ENCODE data around the gene SALL4. TPM values are rescaled to one million over a fixed set of nuclear protein-coding genes. Genes with fewer than 3 reads are reported as not detected.

Gene SALL4
- polyA plus RNA-seq, 1 of the 3 experiments (the other 2 are of a cell fraction) = 0.82 TPM

DNA sequence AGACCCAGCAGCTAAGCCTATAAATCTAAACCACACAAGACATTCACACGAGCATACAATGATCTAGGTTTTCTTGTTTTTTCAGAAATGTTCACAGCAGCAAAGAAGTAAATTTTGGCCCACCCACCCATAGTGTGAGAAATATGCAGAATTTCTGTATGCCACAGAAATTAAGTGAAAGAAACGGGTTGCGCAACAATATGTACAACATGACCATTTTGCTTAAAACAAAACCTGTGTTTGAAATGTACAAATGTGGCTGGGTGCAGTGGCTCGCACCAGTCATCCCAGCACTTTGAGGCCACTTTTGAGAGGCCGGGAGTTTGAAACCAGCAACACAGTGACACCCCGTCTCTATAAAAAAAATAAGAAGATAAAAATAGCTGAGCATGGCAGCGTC, 9.4 kb downstream of the SALL4 start:
- H4K20me1 ChIP-seq (ENCODE audit: insufficient read depth) = no peaks in the 10 kb centered on the region
- WGBS (ENCODE audit: low lambda C conversion rate) = 91% methylated on average over 7 of the region's 7 CpGs
- no peak for DNase-seq
- no peak for TF ChIP-seq TCF12 (IDR thresholded peaks at IDR 0.05)
- TF ChIP-seq TEAD4 (IDR thresholded peaks at IDR 0.05; ENCODE audit: borderline replicate concordance, insufficient read depth) = no peak
- TF ChIP-seq SIN3A (IDR thresholded peaks at IDR 0.05; ENCODE audit: borderline replicate concordance, low read depth, low read length) = no peak
- TF ChIP-seq YY1 (IDR thresholded peaks at IDR 0.05; ENCODE audit: low read depth) = no peak
- TF ChIP-seq MXI1 (IDR thresholded peaks at IDR 0.05; ENCODE audit: low read depth, low read length) = no peak
- TF ChIP-seq TAF1 (IDR thresholded peaks at IDR 0.05; ENCODE audit: borderline replicate concordance, low read depth, low read length) = no peak
- TF ChIP-seq, protein P1, sequence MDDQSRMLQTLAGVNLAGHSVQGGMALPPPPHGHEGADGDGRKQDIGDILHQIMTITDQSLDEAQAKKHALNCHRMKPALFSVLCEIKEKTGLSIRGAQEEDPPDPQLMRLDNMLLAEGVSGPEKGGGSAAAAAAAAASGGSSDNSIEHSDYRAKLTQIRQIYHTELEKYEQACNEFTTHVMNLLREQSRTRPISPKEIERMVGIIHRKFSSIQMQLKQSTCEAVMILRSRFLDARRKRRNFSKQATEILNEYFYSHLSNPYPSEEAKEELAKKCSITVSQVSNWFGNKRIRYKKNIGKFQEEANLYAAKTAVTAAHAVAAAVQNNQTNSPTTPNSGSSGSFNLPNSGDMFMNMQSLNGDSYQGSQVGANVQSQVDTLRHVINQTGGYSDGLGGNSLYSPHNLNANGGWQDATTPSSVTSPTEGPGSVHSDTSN (IDR thresholded peaks at IDR 0.05) = no peak
- H3K9ac ChIP-seq = no peak overlapping the region
- no peaks in the 10 kb centered on the region for H3K79me2 ChIP-seq (ENCODE audit: insufficient read depth)
- ChIA-PET CTCF (interaction anchor here (1.3 to 1.9 kb wide), 2 partner anchors 173 to 290 kb away, joined by 3 to 7 read pairs; no protein-coding TSS in a partner anchor), POLR2A (no interaction called here)
- no peaks in the 10 kb centered on the region for H3K27me3 ChIP-seq (ENCODE audit: insufficient read depth)
- no peaks in the 10 kb centered on the region for H3K36me3 ChIP-seq (replicated peaks in 1 of 2; ENCODE audit: control insufficient read depth in 1 of 2, insufficient read depth in 2 of 2, low read length in 1 of 2)
- no peak overlapping the region for H3K27ac ChIP-seq (ENCODE audit: low read depth in 2 of 2, low read length in 1 of 2)
- no peaks in the 10 kb centered on the region for H3K9me3 ChIP-seq
- H3K4me1 ChIP-seq (ENCODE audit: control insufficient read depth in 1 of 2, insufficient read depth in 2 of 2, low read depth in 1 of 2, low read length in 1 of 2) = peaks cover 0 to 13% of the 10 kb centered on the region in 2 experiments; a peak in 1 of 4 replicates
- H2AFZ ChIP-seq (ENCODE audit: low read depth) = no peak overlapping the region
- H3F3A ChIP-seq (replicated peaks; ENCODE audit: insufficient read depth) = no peaks in the 10 kb centered on the region
- H3K4me2 ChIP-seq = no peak overlapping the region
- no peak overlapping the region for H3K4me3 ChIP-seq (ENCODE audit: low read depth in 2 of 2, low read length in 1 of 2)
- no peaks in the 10 kb centered on the region for H3K9me2 ChIP-seq

DNA sequence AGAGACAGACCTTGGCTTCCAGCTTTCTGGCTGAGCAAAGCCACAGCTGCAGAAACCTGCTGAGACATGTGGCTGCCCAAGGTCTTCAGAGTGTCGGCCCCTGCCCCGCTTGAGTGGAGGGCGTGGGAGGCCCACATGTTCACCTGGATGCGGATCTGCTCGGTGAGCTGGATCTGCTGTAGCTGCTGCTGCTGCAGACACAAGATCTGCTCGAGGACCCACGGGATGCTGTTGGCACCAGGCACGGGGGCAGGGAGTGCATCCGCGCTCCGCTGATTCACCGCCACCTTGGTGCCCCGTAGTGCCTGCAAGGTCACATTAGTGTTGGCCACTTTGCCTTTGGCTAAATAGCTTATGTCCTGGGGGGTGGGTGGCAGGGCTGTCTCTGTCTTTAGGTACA, 10.7 kb downstream of the SALL4 start:
- Histone ChIP-seq H3K9me3 (no peaks in the 10 kb centered on the region), H3K27ac (ENCODE audit: low read depth in 2 of 2, low read length in 1 of 2) (no peak overlapping the region), H3F3A (replicated peaks; ENCODE audit: insufficient read depth) (no peaks in the 10 kb centered on the region), H4K20me1 (ENCODE audit: insufficient read depth) (no peaks in the 10 kb centered on the region), H3K79me2 (ENCODE audit: insufficient read depth) (no peaks in the 10 kb centered on the region), H3K9ac (no peak overlapping the region), H2AFZ (ENCODE audit: low read depth) (no peak overlapping the region), H3K4me3 (ENCODE audit: low read depth in 2 of 2, low read length in 1 of 2) (no peak overlapping the region), H3K27me3 (ENCODE audit: insufficient read depth) (no peaks in the 10 kb centered on the region), H3K36me3 (replicated peaks in 1 of 2; ENCODE audit: control insufficient read depth in 1 of 2, insufficient read depth in 2 of 2, low read length in 1 of 2) (no peaks in the 10 kb centered on the region), H3K4me2 (no peak overlapping the region), H3K9me2 (no peaks in the 10 kb centered on the region), H3K4me1 (ENCODE audit: control insufficient read depth in 1 of 2, insufficient read depth in 2 of 2, low read depth in 1 of 2, low read length in 1 of 2) (no peaks in the 10 kb centered on the region)
- WGBS (ENCODE audit: low lambda C conversion rate) = 100% methylated on average over 1 of the region's 13 CpGs
- TF ChIP-seq ELF1 (IDR thresholded peaks at IDR 0.05) = no peak
- TF ChIP-seq CHD2 (IDR thresholded peaks at IDR 0.05; ENCODE audit: low read length, partially characterized antibody) = no peak
- TF ChIP-seq NRF1 (IDR thresholded peaks at IDR 0.05; ENCODE audit: low read depth, low read length) = no peak
- no peak for TF ChIP-seq FOXJ3 (CRISPR knock-in tag; IDR thresholded peaks at IDR 0.05)
- TF ChIP-seq, protein P1 (IDR thresholded peaks at IDR 0.05) = no peak
- TF ChIP-seq RFX5 (IDR thresholded peaks at IDR 0.05; ENCODE audit: low read length) = no peak
- TF ChIP-seq, protein P2, sequence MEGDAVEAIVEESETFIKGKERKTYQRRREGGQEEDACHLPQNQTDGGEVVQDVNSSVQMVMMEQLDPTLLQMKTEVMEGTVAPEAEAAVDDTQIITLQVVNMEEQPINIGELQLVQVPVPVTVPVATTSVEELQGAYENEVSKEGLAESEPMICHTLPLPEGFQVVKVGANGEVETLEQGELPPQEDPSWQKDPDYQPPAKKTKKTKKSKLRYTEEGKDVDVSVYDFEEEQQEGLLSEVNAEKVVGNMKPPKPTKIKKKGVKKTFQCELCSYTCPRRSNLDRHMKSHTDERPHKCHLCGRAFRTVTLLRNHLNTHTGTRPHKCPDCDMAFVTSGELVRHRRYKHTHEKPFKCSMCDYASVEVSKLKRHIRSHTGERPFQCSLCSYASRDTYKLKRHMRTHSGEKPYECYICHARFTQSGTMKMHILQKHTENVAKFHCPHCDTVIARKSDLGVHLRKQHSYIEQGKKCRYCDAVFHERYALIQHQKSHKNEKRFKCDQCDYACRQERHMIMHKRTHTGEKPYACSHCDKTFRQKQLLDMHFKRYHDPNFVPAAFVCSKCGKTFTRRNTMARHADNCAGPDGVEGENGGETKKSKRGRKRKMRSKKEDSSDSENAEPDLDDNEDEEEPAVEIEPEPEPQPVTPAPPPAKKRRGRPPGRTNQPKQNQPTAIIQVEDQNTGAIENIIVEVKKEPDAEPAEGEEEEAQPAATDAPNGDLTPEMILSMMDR (IDR thresholded peaks at IDR 0.05) = no peak
- TF ChIP-seq, protein P3, sequence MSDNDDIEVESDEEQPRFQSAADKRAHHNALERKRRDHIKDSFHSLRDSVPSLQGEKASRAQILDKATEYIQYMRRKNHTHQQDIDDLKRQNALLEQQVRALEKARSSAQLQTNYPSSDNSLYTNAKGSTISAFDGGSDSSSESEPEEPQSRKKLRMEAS (IDR thresholded peaks at IDR 0.05; ENCODE audit: low read depth) = no peak
- TF ChIP-seq RXRA (IDR thresholded peaks at IDR 0.05; ENCODE audit: borderline replicate concordance, low read depth) = no peak
- TF ChIP-seq EZH2phosphoT487 (IDR thresholded peaks at IDR 0.05; ENCODE audit: borderline replicate concordance, low read depth) = no peak
- no peak for TF ChIP-seq YY1 (IDR thresholded peaks at IDR 0.05; ENCODE audit: low read depth)
- TF ChIP-seq TCF12 (IDR thresholded peaks at IDR 0.05) = no peak
- TF ChIP-seq EP300 (IDR thresholded peaks at IDR 0.05; ENCODE audit: borderline replicate concordance in 1 of 2, low read depth in 1 of 2, low read length in 1 of 2) = no peak
- TF ChIP-seq, protein P4, sequence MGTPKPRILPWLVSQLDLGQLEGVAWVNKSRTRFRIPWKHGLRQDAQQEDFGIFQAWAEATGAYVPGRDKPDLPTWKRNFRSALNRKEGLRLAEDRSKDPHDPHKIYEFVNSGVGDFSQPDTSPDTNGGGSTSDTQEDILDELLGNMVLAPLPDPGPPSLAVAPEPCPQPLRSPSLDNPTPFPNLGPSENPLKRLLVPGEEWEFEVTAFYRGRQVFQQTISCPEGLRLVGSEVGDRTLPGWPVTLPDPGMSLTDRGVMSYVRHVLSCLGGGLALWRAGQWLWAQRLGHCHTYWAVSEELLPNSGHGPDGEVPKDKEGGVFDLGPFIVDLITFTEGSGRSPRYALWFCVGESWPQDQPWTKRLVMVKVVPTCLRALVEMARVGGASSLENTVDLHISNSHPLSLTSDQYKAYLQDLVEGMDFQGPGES (IDR thresholded peaks at IDR 0.05; ENCODE audit: low read depth, low read length) = no peak
- TF ChIP-seq GABPA (IDR thresholded peaks at IDR 0.05; ENCODE audit: low read depth) = no peak
- TF ChIP-seq SMC3 (IDR thresholded peaks at IDR 0.05; ENCODE audit: low read depth, low read length) = no peak
- TF ChIP-seq, protein P5, sequence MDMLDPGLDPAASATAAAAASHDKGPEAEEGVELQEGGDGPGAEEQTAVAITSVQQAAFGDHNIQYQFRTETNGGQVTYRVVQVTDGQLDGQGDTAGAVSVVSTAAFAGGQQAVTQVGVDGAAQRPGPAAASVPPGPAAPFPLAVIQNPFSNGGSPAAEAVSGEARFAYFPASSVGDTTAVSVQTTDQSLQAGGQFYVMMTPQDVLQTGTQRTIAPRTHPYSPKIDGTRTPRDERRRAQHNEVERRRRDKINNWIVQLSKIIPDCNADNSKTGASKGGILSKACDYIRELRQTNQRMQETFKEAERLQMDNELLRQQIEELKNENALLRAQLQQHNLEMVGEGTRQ (IDR thresholded peaks at IDR 0.05; ENCODE audit: borderline replicate concordance, low read depth, low read length) = no peak
- no peak for TF ChIP-seq JUND (IDR thresholded peaks at IDR 0.05)
- TF ChIP-seq MEF2A (IDR thresholded peaks at IDR 0.05; ENCODE audit: borderline replicate concordance, low read depth) = no peak
- CTCF ChIA-PET = interaction anchor here (0.8 to 5.0 kb wide), 3 partner anchors 8 to 292 kb away, joined by 5 to 28 read pairs (median 7); partner anchors contain the start of gene SALL4
- POLR2A ChIA-PET = no interaction called here
- DNase-seq = no peak
